H1 (cell line): Measurements from ENCODE around the gene IPO13. TPM values are rescaled to one million over a fixed set of nuclear protein-coding genes. Genes with fewer than 3 reads are reported as not detected.

ENCODE experiments used
- CTCF ChIA-PET: fragments of 300-600 bp; sonication (Branson Sonifier 250); formaldehyde crosslinking; loops from one replicate; lab custom pipeline; 2021; ENCODE audit not compliant: partially characterized antibody; lab: Charles Lee
- POLR2A ChIA-PET: fragments of 300-600 bp; sonication (Branson Sonifier 250); formaldehyde crosslinking; loops from one replicate; lab custom pipeline; 2021; ENCODE audit warnings: inconsistent platforms; ENCODE audit not compliant: partially characterized antibody; lab: Charles Lee
- DNase-seq, 2 experiments: peaks; one replicate each; pipeline versions ENCODE4 v3.0.0 to v3.0.0-alpha.2; 2010 to 2022; ENCODE audit warnings: low spot score in 2 of 2, low read depth in 1 of 2, mixed read lengths in 1 of 2
- FAIRE-seq: peaks from 2 replicates; lab custom pipeline; 2011; peaks lifted over from hg19 to GRCh38; lab: Jason Lieb, UNC
- H2AFZ ChIP-seq: 2 replicates; pipeline ENCODE4 v1.8.1; 2012; ENCODE audit warnings: low read length, inconsistent platforms
- H2AK5ac ChIP-seq: 2 replicates; pipeline ENCODE4 v1.6.1; 2013; ENCODE audit warnings: low read depth, low read length
- H2BK120ac ChIP-seq: replicated peaks from 2 replicates; pipeline ENCODE3; 2013; ENCODE audit warnings: low read depth, low read length, inconsistent platforms
- H2BK12ac ChIP-seq: 2 replicates; pipeline ENCODE4 v1.6.1; 2013; ENCODE audit warnings: low read depth, low read length
- H2BK15ac ChIP-seq: 2 replicates; pipeline ENCODE4 v1.6.1; 2013; ENCODE audit warnings: low read length
- H2BK20ac ChIP-seq: 2 replicates; pipeline ENCODE4 v1.6.1; 2013; ENCODE audit warnings: low read length
- H2BK5ac ChIP-seq: 2 replicates; pipeline ENCODE4 v1.6.1; 2013; ENCODE audit warnings: low read depth, low read length
- H3K14ac ChIP-seq: 2 replicates; pipeline ENCODE4 v1.6.1; 2013; ENCODE audit warnings: inconsistent platforms; ENCODE audit not compliant: insufficient read length
- H3K18ac ChIP-seq: 2 replicates; pipeline ENCODE4 v1.6.1; 2013; ENCODE audit warnings: low read length; ENCODE audit errors: extremely low read depth
- H3K23ac ChIP-seq: 2 replicates; pipeline ENCODE4 v1.6.1; 2013; ENCODE audit warnings: inconsistent platforms; ENCODE audit not compliant: insufficient read length
- H3K23me2 ChIP-seq: 2 replicates; pipeline ENCODE4 v1.6.1; 2013; ENCODE audit warnings: low read depth, low read length
- H3K27ac ChIP-seq: 2 replicates; pipeline ENCODE4 v1.6.1; 2011; ENCODE audit warnings: low read depth, low read length, inconsistent platforms
- H3K27me3 ChIP-seq, 4 experiments: replicated peaks in 1 of 4; 1 replicate in 1 of 4; 2 replicates in 3 of 4; pipeline versions ENCODE4 v1.6.1 to v1.8.1; 2011 to 2013; ENCODE audit warnings: low read length in 3 of 4, mild to moderate bottlenecking in 3 of 4, inconsistent platforms in 2 of 4, mixed read lengths in 2 of 4, moderate library complexity in 1 of 4; ENCODE audit not compliant: control insufficient read depth in 3 of 4, insufficient read depth in 3 of 4; ENCODE audit errors: extremely low read depth in 1 of 4
- H3K36me3 ChIP-seq, 4 experiments: 2 replicates each; pipeline versions ENCODE4 v1.6.1 to v1.8.1; 2011 to 2013; ENCODE audit warnings: mild to moderate bottlenecking in 4 of 4, low read length in 3 of 4, moderate library complexity in 2 of 4, control low read depth in 1 of 4, inconsistent platforms in 1 of 4; ENCODE audit not compliant: insufficient read depth in 4 of 4, control insufficient read depth in 2 of 4
- H3K4ac ChIP-seq: replicated peaks from 2 replicates; pipeline ENCODE3; 2013; ENCODE audit warnings: low read length, low read depth, mixed read lengths, inconsistent platforms; ENCODE audit not compliant: insufficient read length
- H3K4me1 ChIP-seq, 4 experiments: replicated peaks in 1 of 4; 1 replicate in 1 of 4; 2 replicates in 3 of 4; pipeline versions ENCODE4 v1.6.1 to v1.8.1; 2011 to 2013; ENCODE audit warnings: low read length in 3 of 4, inconsistent platforms in 2 of 4, mixed read lengths in 1 of 4; ENCODE audit not compliant: insufficient read depth in 4 of 4, control insufficient read depth in 3 of 4
- H3K4me2 ChIP-seq, 2 experiments: 2 replicates each; pipeline versions ENCODE4 v1.6.1 to v1.8.1; 2011 to 2013; ENCODE audit warnings: low read depth in 2 of 2, low read length in 2 of 2, control low read depth in 1 of 2, inconsistent platforms in 1 of 2, mild to moderate bottlenecking in 1 of 2; ENCODE audit not compliant: insufficient read depth in 1 of 2
- H3K4me3 ChIP-seq, 4 experiments: fragments of 200-600, 300-600 bp in 1 of 4; sonication (generic), shearing (Covaris generic), sonication (Bioruptor Twin) in 1 of 4; 2 replicates each; pipeline versions ENCODE4 v1.5.1 to v1.8.1; 2011 to 2016; ENCODE audit warnings: low read length in 4 of 4, low read depth in 3 of 4, control low read depth in 2 of 4, inconsistent platforms in 2 of 4, mild to moderate bottlenecking in 2 of 4, mixed read lengths in 1 of 4, moderate library complexity in 1 of 4; ENCODE audit not compliant: insufficient read depth in 2 of 4; ENCODE audit errors: extremely low read depth in 1 of 4
- H3K56ac ChIP-seq: replicated peaks from 2 replicates; pipeline ENCODE3; 2013; ENCODE audit warnings: low read depth, mild to moderate bottlenecking, mixed read lengths, low read length, inconsistent platforms; ENCODE audit not compliant: insufficient read length
- H3K79me1 ChIP-seq: 2 replicates; pipeline ENCODE4 v1.6.1; 2013; ENCODE audit warnings: low read depth, low read length, control low read depth
- H3K79me2 ChIP-seq, 2 experiments: 2 replicates each; pipeline versions ENCODE4 v1.6.1 to v1.8.1; 2012 to 2013; ENCODE audit warnings: low read length in 2 of 2, mild to moderate bottlenecking in 2 of 2, inconsistent platforms in 1 of 2; ENCODE audit not compliant: insufficient read depth in 2 of 2, control insufficient read depth in 1 of 2
- H3K9ac ChIP-seq, 4 experiments: replicated peaks in 1 of 4; 1 replicate in 1 of 4; 2 replicates in 3 of 4; pipeline versions ENCODE4 v1.6.1 to v1.8.1; 2011 to 2013; ENCODE audit warnings: low read depth in 3 of 4, low read length in 3 of 4, control low read depth in 2 of 4, mild to moderate bottlenecking in 2 of 4, moderate library complexity in 2 of 4, inconsistent platforms in 1 of 4; ENCODE audit errors: extremely low read depth in 1 of 4
- H3K9me3 ChIP-seq, 2 experiments: 2 replicates each; pipeline versions ENCODE4 v1.6.1 to v1.8.1; 2012 to 2013; ENCODE audit warnings: mild to moderate bottlenecking in 2 of 2, moderate library complexity in 2 of 2, control low read depth in 1 of 2, inconsistent platforms in 1 of 2, low read depth in 1 of 2, low read length in 1 of 2, mixed read lengths in 1 of 2; ENCODE audit not compliant: insufficient read depth in 2 of 2
- H4K20me1 ChIP-seq, 2 experiments: replicated peaks in 1 of 2; 2 replicates each; pipeline versions ENCODE3 to v1.8.1; 2011 to 2013; ENCODE audit warnings: inconsistent platforms in 2 of 2, low read length in 2 of 2, mild to moderate bottlenecking in 1 of 2; ENCODE audit not compliant: insufficient read depth in 2 of 2, control insufficient read depth in 1 of 2
- H4K5ac ChIP-seq: 2 replicates; pipeline ENCODE4 v1.6.1; 2013; ENCODE audit warnings: low read length, low read depth, mixed read lengths, inconsistent platforms; ENCODE audit not compliant: insufficient read length
- H4K8ac ChIP-seq: 2 replicates; pipeline ENCODE4 v1.8.0; 2013; ENCODE audit warnings: mild to moderate bottlenecking, moderate library complexity, low read length, inconsistent platforms; ENCODE audit not compliant: insufficient read depth; ENCODE audit errors: extremely low read depth
- H4K91ac ChIP-seq: replicated peaks from 2 replicates; pipeline ENCODE3; 2013; ENCODE audit warnings: low read length, mixed read lengths, inconsistent platforms; ENCODE audit not compliant: insufficient read length
- JUN ChIP-seq: IDR thresholded peaks from 2 replicates; pipeline ENCODE4 v1.6.1; 2011; ENCODE audit warnings: low read depth, mild to moderate bottlenecking, improper control_type of control experiment, low read length
- NRF1 ChIP-seq: IDR thresholded peaks from 2 replicates; pipeline ENCODE4 v1.6.1; 2011; ENCODE audit warnings: mild to moderate bottlenecking, low read depth, low read length, improper control_type of control experiment
- POU5F1 ChIP-seq: IDR thresholded peaks from 2 replicates; pipeline ENCODE4 v1.6.1; 2011; ENCODE audit warnings: low read depth, mild to moderate bottlenecking, low read length, moderate library complexity
- SIN3A ChIP-seq, 2 experiments: IDR thresholded peaks in 1 of 2; conservative IDR thresholded peaks in 1 of 2; 2 replicates each; pipeline ENCODE4 v1.6.1; 2011 to 2012; ENCODE audit warnings: low read length in 2 of 2, improper control_type of control experiment in 1 of 2, low read depth in 1 of 2, mild to moderate bottlenecking in 1 of 2
- SP2 ChIP-seq: IDR thresholded peaks from 2 replicates; pipeline ENCODE4 v1.6.1; 2012; ENCODE audit warnings: mild to moderate bottlenecking, low read length, inconsistent platforms
- SRF ChIP-seq: IDR thresholded peaks from 2 replicates; pipeline ENCODE4 v1.6.1; 2011; ENCODE audit warnings: mild to moderate bottlenecking, low read depth, low read length, moderate library complexity
- TCF12 ChIP-seq: IDR thresholded peaks from 2 replicates; pipeline ENCODE4 v1.6.1; 2011; ENCODE audit warnings: low read depth, mild to moderate bottlenecking, low read length
- WGBS, 2 experiments: shearing (Covaris generic) in 1 of 2; methylation state at CpG; one replicate each; pipeline versions ENCODE4 v1.1.6 to v1.1.7; 2013 to 2015; ENCODE audit warnings: low lambda C conversion rate in 2 of 2, mixed read lengths in 2 of 2, inconsistent platforms in 1 of 2, low coverage in 1 of 2, missing lambda C conversion rate in 1 of 2; ENCODE audit not compliant: insufficient replicate concordance in 2 of 2, insufficient coverage in 1 of 2, insufficient read length in 1 of 2; ENCODE audit errors: extremely low coverage in 1 of 2, missing lambda C conversion rate in 1 of 2; 5-methylcytosine and 5-hydroxymethylcytosine counted together
- polyA plus RNA-seq, 7 experiments: library from polyadenylated mRNA; depleted of rRNA in 3 of 7; stranded (reverse) in 5 of 7; unstranded in 2 of 7; fragments of >200 nt in 5 of 7; fragments of 200-250 nt in 2 of 7; gene quantifications; 1 replicate in 5 of 7; 2 replicates in 1 of 7; 4 replicates in 1 of 7; pipeline versions ENCODE4 v1.2.1 to v1.2.3, GENCODE V29; 2011 to 2013; ENCODE audit warnings: missing spikeins in 2 of 7, mixed read lengths in 2 of 7
- total RNA-seq: library from RNA; stranded (reverse); fragmentation: NEBNext Ultra II Directional; extraction: Animal tissue kit (Norgen Biotek cat#: 25700); gene quantifications from 2 replicates; pipeline ENCODE4 v1.2.1, GENCODE V29; 2021
- TF ChIP-seq, protein P1 (sequence below): IDR thresholded peaks from 2 replicates; pipeline ENCODE4 v1.6.1; 2012; ENCODE audit warnings: inconsistent platforms
- TF ChIP-seq, protein P2 (sequence below): IDR thresholded peaks from 2 replicates; pipeline ENCODE4 v1.6.1; 2011; ENCODE audit warnings: low read depth, mild to moderate bottlenecking, low read length; ENCODE audit not compliant: insufficient read depth
- TF ChIP-seq, protein P3 (sequence below): IDR thresholded peaks from 2 replicates; pipeline ENCODE4 v1.6.1; 2012; ENCODE audit warnings: low read length, inconsistent platforms

IPO13 gene
- total and polyA plus RNA-seq, 2 of the 8 experiments (the other 6 are each of a cell fraction or from before 2014, with no cell fraction given): 23.0 to 27.0 TPM

DNA sequence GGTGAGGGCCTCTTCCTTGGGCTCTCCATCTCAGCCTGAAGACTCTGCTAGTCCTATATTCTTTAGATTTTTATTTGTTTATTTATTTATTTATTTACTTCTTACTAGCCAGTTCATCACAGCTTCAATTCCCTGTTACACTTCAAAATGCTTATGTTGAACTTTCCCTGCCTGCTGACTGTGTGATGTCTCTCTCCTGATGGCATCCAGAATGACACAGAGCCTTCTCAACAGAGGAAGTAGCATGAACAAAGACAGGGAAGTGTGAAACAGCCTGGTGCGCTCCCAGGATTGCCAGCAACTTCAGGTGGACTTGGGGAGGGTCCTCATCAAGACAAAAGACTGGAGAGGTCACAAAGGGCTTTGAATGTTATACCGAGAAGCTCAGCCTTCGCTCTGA, 4.3 kb upstream of the IPO13 start:
- Histone ChIP-seq H4K5ac (no peak overlapping the region), H3K27ac (no peak overlapping the region), H2BK12ac (no peak overlapping the region), H3K27me3 (no peaks in the 10 kb centered on the region; a peak in 1 of 7 replicates), H3K9ac (no peak overlapping the region), H3K23ac (no peak overlapping the region), H3K23me2 (peaks cover 3% of the 10 kb centered on the region), H3K79me1 (no peaks in the 10 kb centered on the region), H3K4ac (no peak overlapping the region), H3K14ac (no peak overlapping the region), H2AK5ac (no peak overlapping the region), H2BK5ac (no peak overlapping the region), H3K79me2 (no peaks in the 10 kb centered on the region), H2AFZ (no peak overlapping the region), H3K18ac (no peak overlapping the region), H3K9me3 (no peaks in the 10 kb centered on the region), H3K4me3 (no peak overlapping the region), H4K91ac (no peak overlapping the region), H4K8ac (no peak overlapping the region), H3K4me2 (no peak overlapping the region), H3K56ac (no peak overlapping the region), H3K4me1 (peaks cover 6 to 21% (median 9%) of the 10 kb centered on the region in 4 experiments), H4K20me1 (peaks cover 2 to 4% of the 10 kb centered on the region in 2 experiments), H2BK20ac (no peak overlapping the region), H2BK120ac (no peak overlapping the region), H3K36me3 (no peaks in the 10 kb centered on the region; a peak in 1 of 8 replicates), H2BK15ac (no peak overlapping the region)
- ChIA-PET POLR2A (interaction anchor here (1.2 to 1.5 kb wide), 5 partner anchors 11 to 393 kb away, joined by 3 to 4 read pairs (median 3); partner anchors contain the start of gene KDM4A), CTCF (interaction anchor here (0.6 to 10.8 kb wide), 11 partner anchors 8 to 183 kb away, joined by 3 to 151 read pairs (median 4); partner anchors contain the start of genes ARTN and DPH2)
- FAIRE-seq (no peak), DNase-seq (no peak)
- 90% methylated on average over 3 of the region's 3 CpGs; no CpG with 5 or more reads in 1 of the 2 experiments for WGBS, 2 experiments
- TF ChIP-seq POU5F1 (no peak), SP2 (no peak), NRF1 (no peak), TCF12 (no peak), JUN (no peak), SIN3A (conservative IDR thresholded peaks at IDR 0.05 in 1 of 2, IDR thresholded peaks at IDR 0.05 in 1 of 2; ENCODE audit: low read depth in 1 of 2, low read length in 2 of 2) (no peak), SRF (no peak)
- TF ChIP-seq, protein P1, sequence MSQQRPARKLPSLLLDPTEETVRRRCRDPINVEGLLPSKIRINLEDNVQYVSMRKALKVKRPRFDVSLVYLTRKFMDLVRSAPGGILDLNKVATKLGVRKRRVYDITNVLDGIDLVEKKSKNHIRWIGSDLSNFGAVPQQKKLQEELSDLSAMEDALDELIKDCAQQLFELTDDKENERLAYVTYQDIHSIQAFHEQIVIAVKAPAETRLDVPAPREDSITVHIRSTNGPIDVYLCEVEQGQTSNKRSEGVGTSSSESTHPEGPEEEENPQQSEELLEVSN: no peak
- TF ChIP-seq, protein P2, sequence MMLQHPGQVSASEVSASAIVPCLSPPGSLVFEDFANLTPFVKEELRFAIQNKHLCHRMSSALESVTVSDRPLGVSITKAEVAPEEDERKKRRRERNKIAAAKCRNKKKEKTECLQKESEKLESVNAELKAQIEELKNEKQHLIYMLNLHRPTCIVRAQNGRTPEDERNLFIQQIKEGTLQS: no peak
- TF ChIP-seq, protein P3, sequence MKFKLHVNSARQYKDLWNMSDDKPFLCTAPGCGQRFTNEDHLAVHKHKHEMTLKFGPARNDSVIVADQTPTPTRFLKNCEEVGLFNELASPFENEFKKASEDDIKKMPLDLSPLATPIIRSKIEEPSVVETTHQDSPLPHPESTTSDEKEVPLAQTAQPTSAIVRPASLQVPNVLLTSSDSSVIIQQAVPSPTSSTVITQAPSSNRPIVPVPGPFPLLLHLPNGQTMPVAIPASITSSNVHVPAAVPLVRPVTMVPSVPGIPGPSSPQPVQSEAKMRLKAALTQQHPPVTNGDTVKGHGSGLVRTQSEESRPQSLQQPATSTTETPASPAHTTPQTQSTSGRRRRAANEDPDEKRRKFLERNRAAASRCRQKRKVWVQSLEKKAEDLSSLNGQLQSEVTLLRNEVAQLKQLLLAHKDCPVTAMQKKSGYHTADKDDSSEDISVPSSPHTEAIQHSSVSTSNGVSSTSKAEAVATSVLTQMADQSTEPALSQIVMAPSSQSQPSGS: no peak
